Suprapubic skin (tissue), 4 donors: ENCODE data around the gene FTSJ1.

Source experiments
- CTCF ChIP-seq, 2 donors: fragments of 200-600 bp in 1 of 2; fragments of 450-650 bp in 1 of 2; sonication (generic) in 1 of 2; IDR thresholded peaks; one replicate each; pipeline ENCODE4 v1.5.1; 2016 to 2019; ENCODE audit warnings: antibody characterized with exemption in 2 of 2, mild to moderate bottlenecking in 1 of 2, moderate library complexity in 1 of 2
- EP300 ChIP-seq: sonication (generic); formaldehyde crosslinking; IDR thresholded peaks from one replicate; pipeline ENCODE4 v1.6.1; 2017; ENCODE audit warnings: antibody characterized with exemption
- POLR2A ChIP-seq, 2 donors: fragments of 450-650 bp; IDR thresholded peaks; one replicate each; pipeline ENCODE4 v1.6.1; 2017; ENCODE audit warnings: antibody characterized with exemption in 2 of 2, mild to moderate bottlenecking in 2 of 2, moderate library complexity in 2 of 2
- POLR2AphosphoS5 ChIP-seq, 3 donors: sonication (generic); formaldehyde crosslinking; IDR thresholded peaks; one replicate each; pipeline ENCODE4 v1.6.1; 2017; ENCODE audit warnings: antibody characterized with exemption in 3 of 3

- TF ChIP-seq CTCF (IDR thresholded peaks at IDR 0.05) (no peak), POLR2AphosphoS5 (IDR thresholded peaks at IDR 0.05) (no peak), EP300 (no peak), POLR2A (IDR thresholded peaks at IDR 0.05) (no peak)
Observed at GRCh38 chrX:48474581-48474980, 1.4 kb upstream of the FTSJ1 start.
